Epithelial cell of esophagus (primary cell): ENCODE measurements around the gene ARHGEF17.

Experiments
- DNase-seq: peaks from one replicate; pipeline ENCODE4 v3.0.0; 2010; ENCODE audit warnings: low read depth
- H3K4me3 ChIP-seq: 2 replicates; pipeline ENCODE4 v1.5.1; 2011; ENCODE audit warnings: mild to moderate bottlenecking, low read length, control low read depth
- CTCF ChIP-seq: IDR thresholded peaks from 2 replicates; pipeline ENCODE4 v1.5.1; 2011; ENCODE audit warnings: low read depth, mild to moderate bottlenecking, low read length, control low read depth, inconsistent platforms; ENCODE audit not compliant: insufficient read depth; ENCODE audit errors: missing control alignments

Gene ARHGEF17

GRCh38 chr11:73288192-73288872 is 19.7 kb upstream of the ARHGEF17 start:
- no peak for DNase-seq
- no peak for TF ChIP-seq CTCF
- no peak overlapping the region for H3K4me3 ChIP-seq

- peak; percentile 98 for TF ChIP-seq CTCF
- no peak overlapping the region for H3K4me3 ChIP-seq
- DNase-seq: peak; percentile 76
Measured at GRCh38 chr11:73288873-73289707, 19.0 kb upstream of the ARHGEF17 start.

- TF ChIP-seq CTCF: no peak
Measured at GRCh38 chr11:73290536-73290935, 17.5 kb upstream of the ARHGEF17 start.

GRCh38 chr11:73291196-73291595 is 16.9 kb upstream of the ARHGEF17 start:
- no peak overlapping the region for H3K4me3 ChIP-seq
- TF ChIP-seq CTCF: no peak
- DNase-seq: no peak

More at GRCh38 chr11:73290536-73290935, 17.5 kb upstream of the ARHGEF17 start:
- no peak overlapping the region for H3K4me3 ChIP-seq
- DNase-seq: no peak

GRCh38 chr11:73291781-73292524 is 16.1 kb upstream of the ARHGEF17 start:
- peak; percentile 18 for DNase-seq
- no peak overlapping the region for H3K4me3 ChIP-seq
- no peak for TF ChIP-seq CTCF

- TF ChIP-seq CTCF: no peak
- no peak overlapping the region for H3K4me3 ChIP-seq
- DNase-seq: no peak
Measured at GRCh38 chr11:73292525-73292894, 15.6 kb upstream of the ARHGEF17 start.
